Endodermal cell (in vitro differentiated cells): Measurements from ENCODE around the gene EXOC1. TPM values are rescaled to one million over a fixed set of nuclear protein-coding genes. Genes with fewer than 3 reads are reported as not detected.

Experiments
- DNase-seq: peaks from one replicate; pipeline ENCODE4 v3.0.0-alpha.2; 2017
- H3K27ac ChIP-seq: 2 replicates; pipeline ENCODE4 v1.5.1; 2013; ENCODE audit warnings: mild to moderate bottlenecking, low read depth, low read length, moderate library complexity
- H3K27me3 ChIP-seq: 2 replicates; pipeline ENCODE4 v1.6.1; 2013; ENCODE audit warnings: mild to moderate bottlenecking, low read length, moderate library complexity; ENCODE audit not compliant: insufficient read depth, control insufficient read depth, poor library complexity, severe bottlenecking
- H3K36me3 ChIP-seq: 2 replicates; pipeline ENCODE4 v1.7.0; 2013; ENCODE audit warnings: mild to moderate bottlenecking, low read length, moderate library complexity; ENCODE audit not compliant: control insufficient read depth, insufficient read depth
- H3K4me1 ChIP-seq: one replicate; pipeline ENCODE4 v1.7.0; 2013; ENCODE audit warnings: low read length; ENCODE audit not compliant: control insufficient read depth, insufficient read depth
- H3K4me3 ChIP-seq: 2 replicates; pipeline ENCODE4 v1.5.1; 2013; ENCODE audit warnings: mild to moderate bottlenecking, low read length, moderate library complexity
- H3K9ac ChIP-seq: 2 replicates; pipeline ENCODE4 v1.6.1; 2013; ENCODE audit warnings: mild to moderate bottlenecking, low read length, moderate library complexity; ENCODE audit not compliant: poor library complexity, severe bottlenecking; ENCODE audit errors: extremely low read depth
- H3K9me3 ChIP-seq: 2 replicates; pipeline ENCODE4 v1.6.1; 2013; ENCODE audit warnings: mild to moderate bottlenecking, low read length, moderate library complexity; ENCODE audit not compliant: control insufficient read depth
- H3K27ac Mint-ChIP-seq: 2 replicates; pipeline ENCODE4 v1.8.0; 2020; ENCODE audit warnings: mixed read lengths
- H3K27me3 Mint-ChIP-seq: 2 replicates; pipeline ENCODE4 v1.8.0; 2021; ENCODE audit warnings: mild to moderate bottlenecking, mixed read lengths; ENCODE audit not compliant: insufficient read depth
- H3K36me3 Mint-ChIP-seq: 2 replicates; pipeline ENCODE4 v1.8.0; 2020; ENCODE audit warnings: low read depth, mixed read lengths
- H3K4me1 Mint-ChIP-seq: 2 replicates; pipeline ENCODE4 v1.8.0; 2020; ENCODE audit warnings: mixed read lengths
- H3K4me3 Mint-ChIP-seq: 2 replicates; pipeline ENCODE4 v1.8.0; 2020; ENCODE audit warnings: mild to moderate bottlenecking, moderate library complexity, mixed read lengths
- H3K9me3 Mint-ChIP-seq: 2 replicates; pipeline ENCODE4 v1.8.0; 2020; ENCODE audit warnings: mild to moderate bottlenecking, mixed read lengths
- WGBS, 2 experiments: methylation state at CpG; one replicate each; pipeline versions ENCODE4 v1.1.5 to v1.1.7; 2013; ENCODE audit warnings: missing lambda C conversion rate in 2 of 2, mixed read lengths in 1 of 2; ENCODE audit not compliant: insufficient coverage in 1 of 2, insufficient read length in 1 of 2; 5-methylcytosine and 5-hydroxymethylcytosine counted together
- total RNA-seq, 2 donors: library from RNA; stranded (reverse); fragmentation: NEBNext Ultra II Directional in 1 of 2; extraction: Animal tissue kit (Norgen Biotek cat#: 25700) in 1 of 2; gene quantifications; 2 replicates in 1 of 2; 3 replicates in 1 of 2; pipeline ENCODE4 v1.2.1, GENCODE V29; 2021
- TF ChIP-seq, protein P1 (sequence below): fragments of 200-600 bp; sonication (generic); conservative IDR thresholded peaks from 2 replicates; pipeline ENCODE4 v1.5.0; 2021; ENCODE audit warnings: antibody characterized with exemption, mild to moderate bottlenecking

Gene EXOC1
- total RNA-seq, 2 donors from 2014 or later = 26.5 to 26.9 TPM

DNA sequence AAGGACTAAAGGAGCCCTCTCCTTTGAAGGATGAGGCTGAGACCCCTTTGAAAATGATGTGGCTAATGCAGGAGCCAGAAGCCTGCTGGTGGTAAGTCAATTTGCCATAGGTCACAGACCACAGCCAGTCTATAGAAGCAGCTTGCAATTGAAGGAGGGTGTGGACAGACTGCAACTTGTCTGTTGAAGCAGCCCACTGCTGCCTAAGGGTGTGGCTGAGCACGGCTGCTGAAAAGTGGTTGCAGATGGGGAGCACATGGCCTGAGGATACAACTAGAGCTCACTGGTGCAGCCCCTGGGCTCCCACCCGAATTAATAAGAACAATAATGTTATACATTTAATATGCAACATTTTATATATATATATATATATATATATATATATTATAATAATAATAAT is 45.3 kb upstream of the EXOC1 start:
- Mint-ChIP-seq H3K4me1 (peaks cover 9% of the 10 kb centered on the region), H3K4me3 (no peak overlapping the region), H3K27ac (no peak overlapping the region), H3K36me3 (no peaks in the 10 kb centered on the region), H3K27me3 (no peaks in the 10 kb centered on the region), H3K9me3 (peaks cover 5% of the 10 kb centered on the region)
- H3K9me3 ChIP-seq = no peaks in the 10 kb centered on the region
- peaks cover 8% of the 10 kb centered on the region for H3K4me1 ChIP-seq
- no peak overlapping the region for H3K4me3 ChIP-seq
- 83% methylated on average over 1 of the region's 2 CpGs; no CpG with 5 or more reads in 1 of the 2 experiments for WGBS, 2 experiments
- H3K36me3 ChIP-seq = no peaks in the 10 kb centered on the region
- no peaks in the 10 kb centered on the region for H3K27me3 ChIP-seq
- no peak overlapping the region for H3K27ac ChIP-seq
- no peak for DNase-seq
- H3K9ac ChIP-seq = no peak overlapping the region
- TF ChIP-seq, protein P1, sequence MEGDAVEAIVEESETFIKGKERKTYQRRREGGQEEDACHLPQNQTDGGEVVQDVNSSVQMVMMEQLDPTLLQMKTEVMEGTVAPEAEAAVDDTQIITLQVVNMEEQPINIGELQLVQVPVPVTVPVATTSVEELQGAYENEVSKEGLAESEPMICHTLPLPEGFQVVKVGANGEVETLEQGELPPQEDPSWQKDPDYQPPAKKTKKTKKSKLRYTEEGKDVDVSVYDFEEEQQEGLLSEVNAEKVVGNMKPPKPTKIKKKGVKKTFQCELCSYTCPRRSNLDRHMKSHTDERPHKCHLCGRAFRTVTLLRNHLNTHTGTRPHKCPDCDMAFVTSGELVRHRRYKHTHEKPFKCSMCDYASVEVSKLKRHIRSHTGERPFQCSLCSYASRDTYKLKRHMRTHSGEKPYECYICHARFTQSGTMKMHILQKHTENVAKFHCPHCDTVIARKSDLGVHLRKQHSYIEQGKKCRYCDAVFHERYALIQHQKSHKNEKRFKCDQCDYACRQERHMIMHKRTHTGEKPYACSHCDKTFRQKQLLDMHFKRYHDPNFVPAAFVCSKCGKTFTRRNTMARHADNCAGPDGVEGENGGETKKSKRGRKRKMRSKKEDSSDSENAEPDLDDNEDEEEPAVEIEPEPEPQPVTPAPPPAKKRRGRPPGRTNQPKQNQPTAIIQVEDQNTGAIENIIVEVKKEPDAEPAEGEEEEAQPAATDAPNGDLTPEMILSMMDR = no peak

GRCh38 chr4:55808632-55809031 is 44.8 kb upstream of the EXOC1 start:
- Mint-ChIP-seq H3K4me3 (no peak overlapping the region), H3K9me3 (peaks cover 5% of the 10 kb centered on the region), H3K27me3 (no peaks in the 10 kb centered on the region), H3K36me3 (no peaks in the 10 kb centered on the region), H3K4me1 (peaks cover 9% of the 10 kb centered on the region), H3K27ac (no peak overlapping the region)
- H3K4me3 ChIP-seq = no peak overlapping the region
- 83 to 90% methylated on average over 2 to 5 of the region's 5 CpGs for WGBS, 2 experiments
- H3K36me3 ChIP-seq = no peaks in the 10 kb centered on the region
- no peaks in the 10 kb centered on the region for H3K27me3 ChIP-seq
- peaks cover 8% of the 10 kb centered on the region for H3K4me1 ChIP-seq
- DNase-seq = no peak
- H3K9ac ChIP-seq = no peak overlapping the region
- TF ChIP-seq, protein P1 = no peak
- H3K9me3 ChIP-seq = no peaks in the 10 kb centered on the region
- H3K27ac ChIP-seq = no peak overlapping the region

DNA sequence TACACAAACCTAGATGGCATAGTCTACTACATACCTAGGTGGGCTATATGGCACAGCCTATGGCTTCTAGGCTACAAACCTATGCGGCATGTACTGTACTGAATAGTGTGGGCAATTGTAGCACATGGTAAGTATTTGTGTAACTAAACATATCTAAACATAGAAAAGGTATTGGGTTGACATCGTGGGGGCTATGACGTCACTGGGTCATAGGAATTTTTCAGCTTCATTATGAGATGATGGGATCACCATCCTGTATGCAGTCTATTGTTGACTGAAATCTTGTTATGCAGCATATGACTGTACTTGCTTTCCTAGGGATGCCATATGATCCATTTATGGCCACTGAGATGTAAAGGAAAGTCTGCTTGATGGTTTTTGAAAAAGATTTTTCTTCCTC is 35.8 kb upstream of the EXOC1 start:
- WGBS, 2 experiments = 97% methylated on average over 3 of the region's 3 CpGs; no CpG with 5 or more reads in 1 of the 2 experiments
- H3K36me3 ChIP-seq = no peaks in the 10 kb centered on the region
- no peak overlapping the region for H3K4me3 ChIP-seq
- peaks cover 3% of the 10 kb centered on the region for H3K9me3 Mint-ChIP-seq
- no peaks in the 10 kb centered on the region for H3K36me3 Mint-ChIP-seq
- H3K27me3 ChIP-seq = no peaks in the 10 kb centered on the region
- no peak overlapping the region for H3K9ac ChIP-seq
- DNase-seq = no peak
- TF ChIP-seq, protein P1 = no peak
- no peak overlapping the region for H3K27ac ChIP-seq
- peaks cover 8% of the 10 kb centered on the region for H3K9me3 ChIP-seq
- H3K4me1 Mint-ChIP-seq = peaks cover 8% of the 10 kb centered on the region
- no peaks in the 10 kb centered on the region for H3K4me1 ChIP-seq
- H3K27me3 Mint-ChIP-seq = no peaks in the 10 kb centered on the region
- H3K4me3 Mint-ChIP-seq = no peak overlapping the region
- H3K27ac Mint-ChIP-seq = no peak overlapping the region
